Measurements from ENCODE around the gene ASPSCR1. TPM values are rescaled to one million over a fixed set of nuclear protein-coding genes. Genes with fewer than 3 reads are reported as not detected.
"Not testable (repeated sequence)": the region's sequence is repeated elsewhere in the genome, so short reads cannot be mapped to it uniquely, and the experiment has no call there.

The ASPSCR1 gene
- total RNA-seq, 6 donors from 2014 or later: 26.0 to 96.4 (median 56.1) TPM

GRCh38 chr17:82036634-82037091 is 59.2 kb downstream of the ASPSCR1 start:
- peak overlapping the region; percentile 64 to 78 (median 74) for H3K4me3 ChIP-seq
- H3K27ac ChIP-seq: peak overlapping the region; percentile 90 to 94 (median 90)
- peaks cover 0 to 5% (median 1%) of the 10 kb centered on the region in 4 donors for H3K27me3 ChIP-seq
- peaks cover 20 to 35% (median 25%) of the 10 kb centered on the region in 4 donors for H3K4me1 ChIP-seq
- no peaks in the 10 kb centered on the region for H3K9me3 ChIP-seq
- no peak for TF ChIP-seq CTCF (IDR thresholded peaks at IDR 0.05)
- TF ChIP-seq POLR2A (IDR thresholded peaks at IDR 0.05): no peak
- no peak for TF ChIP-seq EP300 (IDR thresholded peaks at IDR 0.05)
- no peak for TF ChIP-seq POLR2AphosphoS5 (IDR thresholded peaks at IDR 0.05)
- WGBS, 2 donors: 41% methylated on average over 19 of the region's 23 CpGs; no CpG with 5 or more reads in 1 of the 2 donors
- DNase-seq (no peak), ATAC-seq (ENCODE audit: low FRiP score in 2 of 2) (no peak)
- H3K36me3 ChIP-seq: peaks cover 0 to 13% (median 0%) of the 10 kb centered on the region in 4 donors

DNA sequence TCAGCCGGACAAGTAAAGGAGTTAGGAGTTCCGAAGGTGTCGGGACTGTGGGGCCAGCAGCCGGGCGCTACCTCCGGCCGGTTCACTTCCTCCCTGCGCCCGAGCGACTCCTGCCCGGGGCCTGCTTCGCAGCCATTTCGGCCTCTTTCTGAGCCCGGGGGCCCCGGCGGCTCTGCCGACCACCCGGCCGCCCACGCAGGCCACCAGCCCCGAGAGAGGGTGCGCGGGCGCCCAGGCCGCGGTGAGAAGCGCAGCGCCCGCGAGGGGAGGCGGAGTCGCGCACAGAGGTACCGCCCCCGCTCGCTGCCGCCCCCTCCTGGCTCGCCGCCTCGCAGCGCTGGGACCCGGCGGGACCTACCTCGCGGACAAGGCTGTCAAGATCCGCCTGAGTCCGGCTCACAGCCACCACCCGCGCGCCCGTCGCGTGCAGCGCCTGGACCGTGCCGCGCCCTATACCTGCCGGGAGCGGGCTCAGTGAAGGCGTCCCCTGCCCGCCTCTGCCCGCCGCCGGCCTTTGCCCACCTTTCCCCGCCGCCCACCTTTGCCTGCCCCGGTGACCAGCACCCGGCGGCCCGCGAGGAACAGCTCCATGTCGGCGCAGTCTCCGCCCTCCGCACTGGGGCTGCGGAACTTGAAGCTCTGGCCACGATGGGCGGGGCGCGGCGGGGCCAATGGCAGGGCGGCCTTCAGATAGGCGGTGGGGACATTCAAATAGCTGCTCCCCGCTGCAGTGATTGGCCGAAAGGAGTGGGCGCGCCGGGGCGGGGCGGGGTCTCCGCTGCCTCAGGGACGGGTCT is 59.9 kb downstream of the ASPSCR1 start, which contains the start of gene DCXR:
Gene DCXR, minus strand, starts transcription at position 606 of the 797 bp plus-strand sequence. Its CDS starts 15 bp downstream, at position 591.
- H3K27ac ChIP-seq: peak within 1 kb of the TSS; percentile 90 to 94 (median 90)
- TF ChIP-seq EP300 (IDR thresholded peaks at IDR 0.05) (peak in 1 of 4 donors; percentile 27), CTCF (IDR thresholded peaks at IDR 0.05) (peak; percentile 84 to 95 (median 93)), POLR2A (IDR thresholded peaks at IDR 0.05) (peak in 3 of 4 donors; percentile 62 to 98 (median 97)), POLR2AphosphoS5 (IDR thresholded peaks at IDR 0.05) (peak; percentile 83 to 99)
- no peaks in the 10 kb centered on the region for H3K27me3 ChIP-seq
- no peaks in the 10 kb centered on the region for H3K9me3 ChIP-seq
- WGBS, 2 donors: 0% methylated on average over 5 to 38 of the region's 92 CpGs
- DNase-seq (peak; percentile 99 to 100), ATAC-seq (ENCODE audit: low FRiP score in 2 of 2) (peak; percentile 97 to 99)
- H3K4me1 ChIP-seq: peaks cover 15 to 29% (median 20%) of the 10 kb centered on the region in 4 donors
- peaks cover 0 to 13% (median 0%) of the 10 kb centered on the region in 4 donors for H3K36me3 ChIP-seq
- H3K4me3 ChIP-seq: peak within 1 kb of the TSS; percentile 64 to 78 (median 74)

GRCh38 chr17:82037889-82038195 is 60.4 kb downstream of the ASPSCR1 start:
- 6 to 8% methylated on average over 10 of the region's 10 CpGs for WGBS, 2 donors
- peaks cover 0 to 13% (median 0%) of the 10 kb centered on the region in 4 donors for H3K36me3 ChIP-seq
- H3K27me3 ChIP-seq: no peaks in the 10 kb centered on the region
- peak overlapping the region in 3 of 4 donors; percentile 64 to 78 (median 77) for H3K4me3 ChIP-seq
- no peak for ATAC-seq (ENCODE audit: low FRiP score in 2 of 2)
- no peak for TF ChIP-seq POLR2AphosphoS5 (IDR thresholded peaks at IDR 0.05)
- TF ChIP-seq EP300 (IDR thresholded peaks at IDR 0.05): no peak
- TF ChIP-seq POLR2A (IDR thresholded peaks at IDR 0.05): no peak
- TF ChIP-seq CTCF (IDR thresholded peaks at IDR 0.05): no peak
- peaks cover 14 to 26% (median 19%) of the 10 kb centered on the region in 4 donors for H3K4me1 ChIP-seq
- H3K9me3 ChIP-seq: no peaks in the 10 kb centered on the region
- DNase-seq: no peak
- peak overlapping the region; percentile 90 to 94 (median 90) for H3K27ac ChIP-seq

GRCh38 chr17:82038796-82039409 is 61.5 kb downstream of the ASPSCR1 start:
- ATAC-seq (ENCODE audit: low FRiP score in 2 of 2); H3K4me3 ChIP-seq; DNase-seq; H3K27ac ChIP-seq; H3K9me3 ChIP-seq; H3K27me3 ChIP-seq: not testable (repeated sequence)
- Histone ChIP-seq H3K4me1 (peaks cover 14 to 26% (median 19%) of the 10 kb centered on the region in 4 donors), H3K36me3 (peaks cover 0 to 13% (median 0%) of the 10 kb centered on the region in 4 donors)
- WGBS, 2 donors: 79 to 86% methylated on average over 16 of the region's 16 CpGs

DNA sequence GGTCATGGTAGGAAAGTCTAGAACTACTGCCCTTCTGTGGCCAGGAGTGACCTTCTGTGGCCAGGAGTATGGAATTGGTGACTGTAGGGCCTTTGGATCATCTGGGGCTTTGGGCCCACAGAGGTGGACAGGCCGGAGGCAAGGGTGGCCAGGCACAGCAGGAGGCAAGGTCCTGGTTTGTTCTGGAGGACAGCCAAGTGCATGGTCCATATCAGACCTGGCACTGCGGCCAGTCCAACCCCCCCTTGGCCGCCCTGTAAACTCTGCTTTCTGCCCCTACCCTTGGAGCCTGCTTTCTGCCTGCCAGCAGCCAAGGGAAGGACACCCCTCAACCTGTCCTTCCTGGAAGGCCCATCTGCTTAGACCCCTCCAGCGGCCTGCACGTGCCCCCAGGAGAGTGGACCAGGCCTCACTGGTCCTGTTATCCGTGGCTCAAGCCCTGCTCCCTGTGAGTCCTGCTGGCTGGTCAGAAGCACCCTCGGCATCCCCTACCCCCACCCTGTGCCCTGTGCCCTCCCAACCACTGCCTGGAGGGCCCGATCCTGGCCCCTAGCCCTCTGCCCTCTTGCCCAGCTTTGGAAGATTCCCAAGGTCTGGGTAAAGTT is 62.4 kb downstream of the ASPSCR1 start:
- DNase-seq (peak in 1 of 2 donors; percentile 36), ATAC-seq (ENCODE audit: low FRiP score in 2 of 2) (no peak)
- Histone ChIP-seq H3K9me3 (no peaks in the 10 kb centered on the region), H3K36me3 (peaks cover 0 to 13% (median 0%) of the 10 kb centered on the region in 4 donors), H3K4me1 (peaks cover 14 to 26% (median 19%) of the 10 kb centered on the region in 4 donors), H3K27me3 (no peaks in the 10 kb centered on the region), H3K27ac (no peak overlapping the region), H3K4me3 (no peak overlapping the region)
- WGBS, 2 donors: 96 to 97% methylated on average over 5 to 8 of the region's 8 CpGs
- TF ChIP-seq EP300 (IDR thresholded peaks at IDR 0.05) (no peak), POLR2AphosphoS5 (IDR thresholded peaks at IDR 0.05) (no peak), CTCF (IDR thresholded peaks at IDR 0.05) (no peak), POLR2A (IDR thresholded peaks at IDR 0.05) (no peak)

Data from upper lobe of left lung (tissue), 6 donors.